ENCODE results near the gene NDUFA12. TPM values are rescaled to one million over a fixed set of nuclear protein-coding genes. Genes with fewer than 3 reads are reported as not detected.

Gene NDUFA12
- total and polyA plus RNA-seq, 5 donors from 2014 or later = 67.6 to 488 (median 299) TPM

GRCh38 chr12:94965982-94966630 is 37.4 kb downstream of the NDUFA12 start:
- Mint-ChIP-seq H3K9me3 (no peaks in the 10 kb centered on the region), H3K36me3 (peaks cover 15% of the 10 kb centered on the region)

GRCh38 chr12:94963649-94964048 is 39.8 kb downstream of the NDUFA12 start:
- H3K27ac ChIP-seq (ENCODE audit: insufficient read depth, low read length, poor library complexity, severe bottlenecking) = no peak overlapping the region
- Mint-ChIP-seq H3K27ac (no peak overlapping the region), H3K4me1 (no peaks in the 10 kb centered on the region), H3K4me3 (no peak overlapping the region), H3K27me3 (no peaks in the 10 kb centered on the region), H3K9me3 (no peaks in the 10 kb centered on the region), H3K36me3 (peaks cover 4% of the 10 kb centered on the region)
- no peaks in the 10 kb centered on the region for H3K4me1 ChIP-seq (ENCODE audit: control insufficient read depth, insufficient read depth, low read length, poor library complexity, severe bottlenecking)
- ATAC-seq (ENCODE audit: low read depth in 2 of 2) (no peak), DNase-seq (no peak)
- no peaks in the 10 kb centered on the region for H3K27me3 ChIP-seq (ENCODE audit: control insufficient read depth, insufficient read depth, low read length)
- no peak overlapping the region for H3K4me3 ChIP-seq (ENCODE audit: low read depth, low read length)
- H3K36me3 ChIP-seq (ENCODE audit: control insufficient read depth, insufficient read depth, low read length) = no peaks in the 10 kb centered on the region
- H3K9me3 ChIP-seq (ENCODE audit: control insufficient read depth in 2 of 2, low read length in 2 of 2) = no peaks in the 10 kb centered on the region

More at GRCh38 chr12:94965982-94966630, 37.4 kb downstream of the NDUFA12 start:
- no peak overlapping the region for H3K4me3 Mint-ChIP-seq
- no peaks in the 10 kb centered on the region for H3K9me3 ChIP-seq (ENCODE audit: control insufficient read depth in 2 of 2, low read length in 2 of 2)
- ATAC-seq (ENCODE audit: low read depth in 2 of 2) (no peak), DNase-seq (no peak)
- H3K27me3 ChIP-seq (ENCODE audit: control insufficient read depth, insufficient read depth, low read length) = no peaks in the 10 kb centered on the region
- no peak overlapping the region for H3K27ac ChIP-seq (ENCODE audit: insufficient read depth, low read length, poor library complexity, severe bottlenecking)
- peaks cover 13% of the 10 kb centered on the region for H3K36me3 ChIP-seq (ENCODE audit: control insufficient read depth, insufficient read depth, low read length)
- no peaks in the 10 kb centered on the region for H3K4me1 ChIP-seq (ENCODE audit: control insufficient read depth, insufficient read depth, low read length, poor library complexity, severe bottlenecking)
- no peak overlapping the region for H3K27ac Mint-ChIP-seq
- H3K4me3 ChIP-seq (ENCODE audit: low read depth, low read length) = no peak overlapping the region
- H3K27me3 Mint-ChIP-seq = no peaks in the 10 kb centered on the region
- no peaks in the 10 kb centered on the region for H3K4me1 Mint-ChIP-seq

GRCh38 chr12:94962670-94963069 is 40.8 kb downstream of the NDUFA12 start:
- H3K27me3 ChIP-seq (ENCODE audit: control insufficient read depth, insufficient read depth, low read length) = no peaks in the 10 kb centered on the region
- Mint-ChIP-seq H3K27ac (no peak overlapping the region), H3K9me3 (no peaks in the 10 kb centered on the region), H3K36me3 (peaks cover 2% of the 10 kb centered on the region), H3K4me1 (no peaks in the 10 kb centered on the region), H3K4me3 (peak overlapping the region in 1 of 4 donors; percentile 27), H3K27me3 (no peaks in the 10 kb centered on the region)
- no peaks in the 10 kb centered on the region for H3K36me3 ChIP-seq (ENCODE audit: control insufficient read depth, insufficient read depth, low read length)
- DNase-seq (no peak), ATAC-seq (ENCODE audit: low read depth in 2 of 2) (no peak)
- H3K27ac ChIP-seq (ENCODE audit: insufficient read depth, low read length, poor library complexity, severe bottlenecking) = no peak overlapping the region
- no peaks in the 10 kb centered on the region for H3K4me1 ChIP-seq (ENCODE audit: control insufficient read depth, insufficient read depth, low read length, poor library complexity, severe bottlenecking)
- no peak overlapping the region for H3K4me3 ChIP-seq (ENCODE audit: low read depth, low read length)
- H3K9me3 ChIP-seq (ENCODE audit: control insufficient read depth in 2 of 2, low read length in 2 of 2) = no peaks in the 10 kb centered on the region

GRCh38 chr12:94961911-94962310 is 41.6 kb downstream of the NDUFA12 start:
- Histone ChIP-seq H3K27ac (ENCODE audit: insufficient read depth, low read length, poor library complexity, severe bottlenecking) (no peak overlapping the region), H3K36me3 (ENCODE audit: control insufficient read depth, insufficient read depth, low read length) (no peaks in the 10 kb centered on the region), H3K4me3 (ENCODE audit: low read depth, low read length) (no peak overlapping the region), H3K9me3 (ENCODE audit: control insufficient read depth in 2 of 2, low read length in 2 of 2) (no peaks in the 10 kb centered on the region), H3K4me1 (ENCODE audit: control insufficient read depth, insufficient read depth, low read length, poor library complexity, severe bottlenecking) (no peaks in the 10 kb centered on the region), H3K27me3 (ENCODE audit: control insufficient read depth, insufficient read depth, low read length) (no peaks in the 10 kb centered on the region)
- ATAC-seq (ENCODE audit: low read depth in 2 of 2) (no peak), DNase-seq (no peak)
- Mint-ChIP-seq H3K27ac (no peak overlapping the region), H3K9me3 (no peaks in the 10 kb centered on the region), H3K4me1 (no peaks in the 10 kb centered on the region), H3K36me3 (no peaks in the 10 kb centered on the region), H3K4me3 (no peak overlapping the region), H3K27me3 (peaks cover 3% of the 10 kb centered on the region)

- H3K4me3 ChIP-seq (ENCODE audit: low read depth, low read length) = no peak overlapping the region
- peaks cover 0 to 1% (median 0%) of the 10 kb centered on the region in 7 donors for H3K9me3 Mint-ChIP-seq
- H3K27ac ChIP-seq (ENCODE audit: insufficient read depth, low read length, poor library complexity, severe bottlenecking) = no peak overlapping the region
- DNase-seq (no peak), ATAC-seq (ENCODE audit: low read depth in 2 of 2) (no peak)
- no peaks in the 10 kb centered on the region for H3K4me1 Mint-ChIP-seq
- no peak overlapping the region for H3K27ac Mint-ChIP-seq
- H3K36me3 ChIP-seq (ENCODE audit: control insufficient read depth, insufficient read depth, low read length) = no peaks in the 10 kb centered on the region
- peaks cover 4% of the 10 kb centered on the region for H3K27me3 Mint-ChIP-seq
- no peaks in the 10 kb centered on the region for H3K4me1 ChIP-seq (ENCODE audit: control insufficient read depth, insufficient read depth, low read length, poor library complexity, severe bottlenecking)
- no peaks in the 10 kb centered on the region for H3K9me3 ChIP-seq (ENCODE audit: control insufficient read depth in 2 of 2, low read length in 2 of 2)
- H3K4me3 Mint-ChIP-seq = no peak overlapping the region
- H3K27me3 ChIP-seq (ENCODE audit: control insufficient read depth, insufficient read depth, low read length) = no peaks in the 10 kb centered on the region
- H3K36me3 Mint-ChIP-seq = no peaks in the 10 kb centered on the region
These were observed 42.2 kb downstream of the NDUFA12 start for GRCh38 chr12:94961256-94961824.

- H3K4me3 Mint-ChIP-seq = no peak overlapping the region
- Histone ChIP-seq H3K27me3 (ENCODE audit: control insufficient read depth, insufficient read depth, low read length) (peaks cover 9% of the 10 kb centered on the region), H3K9me3 (ENCODE audit: control insufficient read depth in 2 of 2, low read length in 2 of 2) (no peaks in the 10 kb centered on the region), H3K4me1 (ENCODE audit: control insufficient read depth, insufficient read depth, low read length, poor library complexity, severe bottlenecking) (no peaks in the 10 kb centered on the region), H3K4me3 (ENCODE audit: low read depth, low read length) (no peak overlapping the region), H3K27ac (ENCODE audit: insufficient read depth, low read length, poor library complexity, severe bottlenecking) (no peak overlapping the region), H3K36me3 (ENCODE audit: control insufficient read depth, insufficient read depth, low read length) (no peaks in the 10 kb centered on the region)
- no peaks in the 10 kb centered on the region for H3K36me3 Mint-ChIP-seq
- H3K27me3 Mint-ChIP-seq = peaks cover 14% of the 10 kb centered on the region
- ATAC-seq (ENCODE audit: low read depth in 2 of 2) (no peak), DNase-seq (no peak)
- peaks cover 0 to 3% (median 0%) of the 10 kb centered on the region in 7 donors for H3K9me3 Mint-ChIP-seq
- H3K27ac Mint-ChIP-seq = no peak overlapping the region
- no peaks in the 10 kb centered on the region for H3K4me1 Mint-ChIP-seq
These were observed 46.5 kb downstream of the NDUFA12 start for GRCh38 chr12:94957006-94957405.

GRCh38 chr12:94954948-94955592 is 48.4 kb downstream of the NDUFA12 start:
- Histone ChIP-seq H3K9me3 (ENCODE audit: control insufficient read depth in 2 of 2, low read length in 2 of 2) (no peaks in the 10 kb centered on the region), H3K36me3 (ENCODE audit: control insufficient read depth, insufficient read depth, low read length) (no peaks in the 10 kb centered on the region), H3K4me3 (ENCODE audit: low read depth, low read length) (no peak overlapping the region), H3K27ac (ENCODE audit: insufficient read depth, low read length, poor library complexity, severe bottlenecking) (no peak overlapping the region), H3K27me3 (ENCODE audit: control insufficient read depth, insufficient read depth, low read length) (peaks cover 9% of the 10 kb centered on the region), H3K4me1 (ENCODE audit: control insufficient read depth, insufficient read depth, low read length, poor library complexity, severe bottlenecking) (no peaks in the 10 kb centered on the region)
- no peaks in the 10 kb centered on the region for H3K36me3 Mint-ChIP-seq
- H3K4me3 Mint-ChIP-seq = no peak overlapping the region
- DNase-seq (no peak), ATAC-seq (ENCODE audit: low read depth in 2 of 2) (no peak)
- peak overlapping the region in 1 of 3 donors; percentile 72 for H3K27ac Mint-ChIP-seq
- H3K4me1 Mint-ChIP-seq = no peaks in the 10 kb centered on the region
- peaks cover 0 to 3% (median 0%) of the 10 kb centered on the region in 7 donors for H3K9me3 Mint-ChIP-seq
- peaks cover 16% of the 10 kb centered on the region for H3K27me3 Mint-ChIP-seq

All from CD4-positive, CD25-positive, alpha-beta regulatory T cell (primary cell).